ENCODE results near the gene SRPK2.
"Not testable (repeated sequence)": the region's sequence is repeated elsewhere in the genome, so short reads cannot be mapped to it uniquely, and the experiment has no call there.

The SRPK2 gene

GRCh38 chr7:105367458-105367857, 21.3 kb downstream of the SRPK2 start:
- no peak overlapping the region for H3K4me3 ChIP-seq (ENCODE audit: low read length)
- no peak for TF ChIP-seq CTCF (conservative IDR thresholded peaks at IDR 0.05; ENCODE audit: low read depth, low read length)
- DNase-seq (ENCODE audit: low read depth), result no peak

GRCh38 chr7:105365541-105366534, 22.9 kb downstream of the SRPK2 start:
- TF ChIP-seq CTCF (conservative IDR thresholded peaks at IDR 0.05; ENCODE audit: low read depth, low read length), result no peak
- H3K4me3 ChIP-seq (ENCODE audit: low read length), result no peak overlapping the region
- no peak for DNase-seq (ENCODE audit: low read depth)

GRCh38 chr7:105364684-105365083, 24.0 kb downstream of the SRPK2 start:
- no peak overlapping the region for H3K4me3 ChIP-seq (ENCODE audit: low read length)
- TF ChIP-seq CTCF (conservative IDR thresholded peaks at IDR 0.05; ENCODE audit: low read depth, low read length), result no peak
- no peak for DNase-seq (ENCODE audit: low read depth)

GRCh38 chr7:105363657-105364056, 25.1 kb downstream of the SRPK2 start:
- H3K4me3 ChIP-seq (ENCODE audit: low read length); DNase-seq (ENCODE audit: low read depth): not testable (repeated sequence)

- DNase-seq (ENCODE audit: low read depth), result not testable (repeated sequence)
Observed at GRCh38 chr7:105362685-105363084, 26.0 kb downstream of the SRPK2 start.

GRCh38 chr7:105361995-105362394, 26.7 kb downstream of the SRPK2 start:
- H3K4me3 ChIP-seq (ENCODE audit: low read length); DNase-seq (ENCODE audit: low read depth): not testable (repeated sequence)

More at GRCh38 chr7:105362685-105363084, 26.0 kb downstream of the SRPK2 start:
- H3K4me3 ChIP-seq (ENCODE audit: low read length), result not testable (repeated sequence)

GRCh38 chr7:105360149-105360548, 28.6 kb downstream of the SRPK2 start:
- DNase-seq (ENCODE audit: low read depth); H3K4me3 ChIP-seq (ENCODE audit: low read length): not testable (repeated sequence)

- no peak for DNase-seq (ENCODE audit: low read depth)
- no peak overlapping the region for H3K4me3 ChIP-seq (ENCODE audit: low read length)
- no peak for TF ChIP-seq CTCF (conservative IDR thresholded peaks at IDR 0.05; ENCODE audit: low read depth, low read length)
Observed at GRCh38 chr7:105355701-105356100, 33.0 kb downstream of the SRPK2 start.

- DNase-seq (ENCODE audit: low read depth), result no peak
- no peak for TF ChIP-seq CTCF (conservative IDR thresholded peaks at IDR 0.05; ENCODE audit: low read depth, low read length)
- no peak overlapping the region for H3K4me3 ChIP-seq (ENCODE audit: low read length)
Observed at GRCh38 chr7:105354383-105354782, 34.3 kb downstream of the SRPK2 start.

Measured in retinal pigment epithelial cell (primary cell).